Stimulated activated CD4-positive, alpha-beta T cell treated with anti-CD3 and anti-CD28 coated beads, Interleukin-12 subunit alpha, Interleukin-12 subunit beta, amount 100 ng/mL, for 48 hours (primary cell): ENCODE measurements around the gene OOSP4A.

Source experiments
- DNase-seq, 3 donors: peaks; one replicate each; pipeline ENCODE4 v3.0.0-alpha.2; 2020; ENCODE audit warnings: low read depth in 2 of 3, low spot score in 1 of 3

The OOSP4A gene

DNA sequence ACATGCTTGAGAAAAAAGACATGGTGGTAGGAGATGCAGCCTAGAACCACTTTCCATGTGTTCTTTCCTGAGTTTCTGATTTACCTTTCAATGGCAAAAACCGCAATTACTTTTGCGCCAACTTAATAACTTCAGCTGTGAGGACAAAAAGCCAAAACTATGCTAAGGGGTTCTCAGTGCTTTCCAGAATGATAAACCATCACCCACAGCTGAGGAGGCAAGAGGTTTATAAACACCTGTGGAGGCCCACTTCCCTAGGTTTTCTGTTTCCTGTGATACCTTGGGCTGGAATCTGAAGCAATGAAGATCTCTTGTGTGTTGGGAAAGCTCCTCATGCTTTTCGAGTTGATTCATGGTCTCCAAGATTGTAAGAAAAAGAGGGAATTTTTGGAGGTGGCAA is at the start of gene OOSP4A:
TSS of gene OOSP4A (plus strand) at position 301 of the 400 bp plus-strand sequence. CDS start at position 301, 0 bp downstream.
- no peak for DNase-seq

DNA sequence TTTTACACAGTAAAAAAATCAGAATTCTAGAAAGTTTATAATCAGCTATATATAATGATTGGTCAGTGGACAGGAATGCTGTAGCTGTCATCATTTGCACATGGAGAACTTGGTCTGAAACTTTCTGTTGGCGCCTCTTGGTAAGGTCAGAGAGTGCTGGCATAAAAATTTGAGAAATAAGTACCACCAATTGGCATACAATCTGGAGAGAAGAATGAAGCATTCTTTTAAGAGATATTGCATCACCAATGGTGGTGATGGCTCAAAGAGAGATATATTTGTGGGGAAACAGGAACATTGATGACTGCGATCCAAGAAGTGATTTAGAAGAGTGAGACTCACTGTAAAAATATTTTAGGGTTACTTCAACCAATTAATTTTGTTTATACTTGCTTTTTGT is 45.4 kb upstream of the OOSP4A start:
- no peak for DNase-seq

DNA sequence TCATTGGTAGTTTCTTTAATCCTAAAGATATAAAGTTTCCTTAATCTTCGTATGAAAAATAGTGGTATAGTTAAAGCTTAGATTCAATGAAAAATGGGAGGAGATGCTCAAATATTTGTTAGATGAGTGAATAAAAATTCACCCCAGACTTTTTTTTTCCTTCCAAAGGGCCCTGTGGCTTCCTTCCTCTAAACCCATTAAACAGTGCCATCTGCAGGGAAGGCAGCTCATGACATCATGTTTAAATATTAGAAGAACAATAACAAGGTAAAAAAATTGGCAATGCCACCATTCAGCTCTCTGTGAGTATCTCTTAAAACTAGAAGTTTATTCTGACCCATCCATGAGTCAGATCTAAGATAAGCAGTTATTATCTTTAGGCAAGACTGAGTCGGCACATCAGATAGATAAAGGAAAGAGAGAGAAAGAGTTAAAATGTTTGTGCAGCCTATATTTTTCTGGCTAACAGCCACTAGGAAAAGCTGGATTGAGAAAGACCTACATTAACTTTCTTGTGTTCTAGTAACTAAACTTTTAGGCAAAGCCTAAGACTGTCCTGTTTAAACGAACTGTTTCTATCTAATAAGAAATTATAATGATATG is 44.7 kb upstream of the OOSP4A start:
- peak in 2 of 3 donors; percentile 1 to 38 for DNase-seq

DNA sequence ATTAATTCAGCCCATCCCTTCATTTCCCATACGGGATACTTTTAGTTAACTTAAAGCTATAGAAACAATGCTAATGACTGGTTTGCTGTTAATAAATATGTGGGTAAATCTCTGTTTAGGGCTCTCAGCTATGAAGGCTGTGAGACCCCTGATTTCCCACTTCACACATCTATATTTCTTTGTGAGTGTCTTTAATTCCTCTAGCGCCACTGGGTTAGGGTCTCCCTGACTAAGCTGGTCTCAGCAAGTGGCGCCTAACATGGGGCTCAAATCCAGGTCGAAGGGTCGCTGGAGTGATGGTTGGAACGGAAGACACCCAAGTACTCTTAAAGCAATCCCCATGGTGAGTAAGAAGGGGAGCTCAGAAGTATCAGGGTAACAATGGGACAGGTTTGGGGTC is 40.0 kb upstream of the OOSP4A start:
- no peak for DNase-seq

DNA sequence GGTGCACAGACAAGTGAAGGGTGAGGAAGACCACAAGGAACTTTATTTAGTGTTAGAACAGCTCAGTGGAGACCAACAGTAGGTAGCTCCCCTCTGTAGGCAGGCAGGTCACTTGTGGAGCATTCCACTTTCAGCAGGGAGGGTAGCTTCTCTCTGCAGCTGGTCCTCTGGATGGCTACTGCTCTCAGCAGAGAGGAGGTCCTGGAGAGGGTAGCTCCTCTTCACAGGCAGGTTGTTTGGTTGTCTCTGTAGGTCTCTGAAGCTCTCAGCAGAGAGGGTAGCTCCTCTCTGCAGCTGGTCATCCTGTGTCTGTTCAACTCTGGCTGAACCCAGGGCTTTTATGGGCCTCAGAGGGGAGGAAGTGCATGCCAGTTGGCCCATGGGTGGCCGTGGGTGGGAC is 32.1 kb upstream of the OOSP4A start:
- DNase-seq = no peak

DNA sequence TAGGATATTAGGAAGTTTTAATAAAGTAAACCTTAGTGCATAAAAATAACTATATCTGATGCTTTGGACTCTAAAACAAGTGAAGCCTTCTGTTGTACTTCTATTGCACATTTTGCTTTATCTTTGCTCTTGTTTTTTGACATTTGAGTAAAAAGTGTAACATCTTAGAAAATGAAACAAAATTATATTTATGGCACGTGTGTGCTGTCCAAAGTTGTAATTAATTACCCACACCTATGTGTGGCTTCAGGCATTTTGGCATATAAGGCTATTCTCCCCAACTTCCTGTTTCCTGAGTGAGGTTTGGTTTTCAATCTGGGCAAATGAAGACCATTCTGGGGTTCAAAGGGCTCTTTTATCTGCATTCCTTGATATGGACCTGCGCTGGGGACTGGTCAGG is 25.7 kb upstream of the OOSP4A start, which contains the start of gene OOSP1:
TSS of gene OOSP1 (plus strand) at position 301 of the 400 bp plus-strand sequence. CDS start at position 324, 23 bp downstream.
- DNase-seq = no peak

DNA sequence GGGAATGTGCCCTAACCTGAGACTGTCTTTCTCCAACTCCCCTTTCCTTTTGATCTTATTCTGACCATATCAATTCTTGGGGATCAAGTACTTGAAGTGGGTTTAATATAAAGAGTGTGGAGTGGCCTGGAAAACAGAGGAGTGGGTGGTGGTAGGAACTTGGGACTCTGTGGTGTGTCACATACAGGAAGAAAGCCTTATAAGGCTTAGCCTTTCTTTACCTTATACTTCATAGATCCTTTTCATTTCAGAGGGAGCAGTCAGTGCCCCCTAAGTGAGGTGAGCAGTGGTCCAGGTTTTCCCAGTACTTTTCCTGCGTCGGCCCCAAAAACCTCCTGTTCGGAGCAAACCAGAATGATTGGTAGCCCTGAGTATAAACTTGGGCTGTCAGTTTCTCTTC is 25.1 kb upstream of the OOSP4A start:
- no peak for DNase-seq

DNA sequence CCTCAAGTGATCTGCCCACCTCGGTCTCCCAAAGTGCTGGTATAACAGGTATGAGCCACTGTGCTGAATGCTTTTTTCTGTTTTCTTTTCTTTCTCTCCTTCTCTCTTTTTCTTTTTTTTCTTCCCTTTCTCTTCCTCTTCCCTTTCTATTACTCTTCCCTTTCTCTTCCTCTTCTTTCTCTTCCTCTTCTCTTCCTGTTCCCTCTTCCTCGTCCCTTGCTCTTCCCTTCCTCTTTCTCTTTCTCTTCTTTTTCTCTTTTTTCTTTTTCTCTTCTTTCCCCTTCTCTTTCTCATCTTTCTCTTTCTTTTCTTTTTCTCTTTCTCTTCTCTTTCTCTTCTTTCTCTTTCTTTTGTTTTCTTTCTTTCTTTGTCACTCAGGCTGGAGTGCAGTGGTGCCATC is 24.4 kb upstream of the OOSP4A start:
- no peak for DNase-seq

DNA sequence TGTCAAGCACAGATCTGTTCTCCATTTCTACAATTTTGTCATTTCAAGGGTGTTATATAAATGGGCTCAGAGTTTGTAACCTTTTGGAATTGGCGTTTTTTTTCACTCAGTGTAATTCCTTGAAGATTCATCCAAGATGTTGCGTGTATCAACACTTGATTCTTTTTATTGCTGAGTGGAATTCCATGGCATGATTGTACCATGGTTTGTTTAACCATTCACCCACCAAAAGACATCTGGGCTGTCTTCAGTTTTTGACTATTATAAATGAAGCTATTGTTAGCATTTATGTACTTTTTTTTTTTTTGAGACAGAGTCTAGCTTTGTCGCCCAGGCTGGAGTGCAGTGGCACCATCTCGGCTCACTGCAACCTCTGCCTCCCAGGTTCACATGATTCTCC is 22.7 kb upstream of the OOSP4A start:
- DNase-seq = no peak

DNA sequence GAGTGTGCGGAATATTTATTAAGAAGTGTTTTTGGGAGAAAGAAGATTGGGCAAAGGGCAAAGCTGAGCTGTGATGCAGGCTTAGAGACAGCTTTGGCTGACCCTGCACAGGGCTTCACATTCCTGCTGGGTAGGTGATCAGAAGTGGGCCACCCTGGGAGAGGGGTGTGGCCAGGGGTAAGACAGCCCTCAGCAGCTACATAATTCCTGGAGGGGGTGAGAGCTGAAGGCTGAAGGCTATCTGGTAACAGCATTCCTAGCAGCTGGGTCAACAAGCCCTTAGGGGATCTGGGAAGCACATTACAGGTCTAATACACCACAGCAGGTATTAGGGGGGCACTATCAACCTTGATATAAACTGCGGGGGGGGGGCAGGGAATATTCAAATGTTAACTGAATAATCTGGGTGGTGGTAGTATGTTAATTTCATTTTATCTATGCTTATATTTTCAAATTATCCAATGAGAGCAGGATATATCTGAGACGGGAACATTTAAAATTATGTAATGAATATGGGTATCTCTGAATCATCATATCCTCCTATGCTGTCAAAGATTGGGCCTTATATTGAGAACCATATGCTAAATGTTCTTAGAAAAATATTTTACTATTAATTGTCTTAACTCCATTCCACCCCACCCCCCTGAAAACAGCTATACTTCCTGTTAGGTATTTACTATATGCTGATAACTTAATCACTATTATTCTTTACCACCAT is 19.7 kb upstream of the OOSP4A start:
- no peak for DNase-seq

DNA sequence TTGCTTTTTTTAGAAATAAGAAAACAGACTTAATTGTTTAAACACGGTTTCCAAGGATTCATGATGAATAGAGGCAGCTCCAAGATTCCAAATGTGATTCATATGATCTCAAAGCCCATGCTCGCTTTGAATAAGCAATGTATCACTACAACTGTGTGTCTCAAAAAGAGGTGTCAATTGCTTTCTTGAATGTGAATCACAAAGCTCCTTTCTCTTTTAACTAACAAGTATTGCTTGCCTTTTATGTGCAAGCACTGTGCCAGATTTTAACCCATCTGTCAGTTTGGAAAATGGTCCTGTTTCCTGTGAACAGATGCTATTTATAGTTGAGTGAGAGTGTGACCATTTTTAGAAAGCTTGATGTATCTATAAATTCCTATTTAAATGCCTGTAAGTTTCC is 19.1 kb upstream of the OOSP4A start:
- no peak for DNase-seq

DNA sequence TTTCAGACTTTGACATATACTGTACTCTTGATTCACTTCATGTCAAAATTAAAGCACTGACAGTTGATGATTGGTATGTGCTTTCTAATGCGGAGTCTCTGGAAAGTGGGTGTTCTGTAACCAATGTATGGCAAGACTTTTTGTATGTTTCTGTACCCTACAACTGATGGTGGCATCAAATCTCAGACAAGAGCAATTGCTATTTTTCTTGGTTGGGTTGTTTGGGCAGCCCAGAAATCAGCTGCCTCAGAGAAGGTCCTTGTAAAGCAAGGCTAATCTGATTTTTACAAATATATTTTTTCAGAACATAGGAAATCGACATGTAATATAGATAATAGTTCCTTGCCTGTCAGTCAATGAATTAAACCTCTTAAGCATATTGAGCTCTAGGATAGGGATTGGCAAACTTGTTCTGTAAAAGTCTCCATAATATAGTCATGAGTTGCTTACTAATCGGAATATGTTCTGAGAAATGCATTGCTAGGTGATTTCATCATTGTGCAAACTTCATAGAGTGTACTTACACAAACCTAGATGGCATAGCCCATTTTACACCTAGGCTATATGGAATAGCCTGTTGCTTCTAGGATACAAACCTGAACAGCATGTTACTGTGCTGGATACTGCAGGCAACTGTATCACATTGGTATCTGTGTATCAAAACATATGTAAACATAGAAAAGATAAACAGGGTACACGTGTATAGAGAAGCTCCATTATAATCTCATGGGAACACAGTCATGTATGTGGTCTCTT is 10.2 kb upstream of the OOSP4A start:
- DNase-seq = no peak

DNA sequence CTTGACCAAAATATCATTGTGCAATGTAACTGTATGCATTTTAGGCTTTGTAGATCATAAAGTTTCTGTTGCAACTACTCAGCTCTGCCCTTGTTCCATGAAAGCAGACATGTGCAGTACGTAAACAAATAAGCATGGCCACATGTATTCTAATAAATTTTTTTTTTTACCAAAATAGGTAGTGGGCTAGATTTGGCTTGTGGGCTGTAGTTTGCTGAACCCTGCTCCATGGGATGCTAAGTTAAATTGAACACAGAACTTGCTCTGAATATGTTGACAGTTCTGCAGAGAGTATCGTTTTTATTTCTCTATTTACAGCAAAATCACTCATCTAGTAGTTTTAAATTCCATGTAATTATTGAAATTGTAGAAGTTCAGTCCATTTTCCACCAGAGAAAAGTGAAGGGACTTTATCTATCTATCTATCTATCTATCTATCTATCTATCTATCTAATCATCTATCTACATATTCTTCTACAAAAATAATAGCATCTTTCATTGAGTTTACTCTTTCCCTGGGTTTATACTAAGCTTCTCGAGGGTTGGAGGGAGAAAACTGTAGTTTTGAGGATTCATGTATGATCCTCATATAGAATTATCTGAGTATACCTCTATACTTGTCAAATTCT is 9.5 kb upstream of the OOSP4A start:
- DNase-seq = no peak

DNA sequence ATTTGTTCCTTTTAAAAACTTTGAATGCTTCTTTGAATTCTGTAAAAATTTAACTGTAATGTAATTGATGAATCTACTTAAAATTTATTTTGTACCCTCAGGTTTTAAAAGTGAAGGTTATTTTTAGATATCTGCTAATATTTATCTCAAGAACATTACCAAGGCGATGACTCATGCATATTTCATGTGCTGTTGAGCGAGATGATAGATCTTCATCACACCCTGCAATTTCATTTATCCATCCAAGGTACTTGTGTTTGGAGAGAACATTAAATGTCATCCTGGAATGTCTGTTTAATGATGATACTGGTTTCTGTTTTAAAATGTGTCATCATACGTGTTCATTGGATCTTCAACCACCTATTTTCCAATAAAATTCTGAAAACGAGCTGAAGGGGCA is 6.7 kb upstream of the OOSP4A start:
- DNase-seq = no peak

DNA sequence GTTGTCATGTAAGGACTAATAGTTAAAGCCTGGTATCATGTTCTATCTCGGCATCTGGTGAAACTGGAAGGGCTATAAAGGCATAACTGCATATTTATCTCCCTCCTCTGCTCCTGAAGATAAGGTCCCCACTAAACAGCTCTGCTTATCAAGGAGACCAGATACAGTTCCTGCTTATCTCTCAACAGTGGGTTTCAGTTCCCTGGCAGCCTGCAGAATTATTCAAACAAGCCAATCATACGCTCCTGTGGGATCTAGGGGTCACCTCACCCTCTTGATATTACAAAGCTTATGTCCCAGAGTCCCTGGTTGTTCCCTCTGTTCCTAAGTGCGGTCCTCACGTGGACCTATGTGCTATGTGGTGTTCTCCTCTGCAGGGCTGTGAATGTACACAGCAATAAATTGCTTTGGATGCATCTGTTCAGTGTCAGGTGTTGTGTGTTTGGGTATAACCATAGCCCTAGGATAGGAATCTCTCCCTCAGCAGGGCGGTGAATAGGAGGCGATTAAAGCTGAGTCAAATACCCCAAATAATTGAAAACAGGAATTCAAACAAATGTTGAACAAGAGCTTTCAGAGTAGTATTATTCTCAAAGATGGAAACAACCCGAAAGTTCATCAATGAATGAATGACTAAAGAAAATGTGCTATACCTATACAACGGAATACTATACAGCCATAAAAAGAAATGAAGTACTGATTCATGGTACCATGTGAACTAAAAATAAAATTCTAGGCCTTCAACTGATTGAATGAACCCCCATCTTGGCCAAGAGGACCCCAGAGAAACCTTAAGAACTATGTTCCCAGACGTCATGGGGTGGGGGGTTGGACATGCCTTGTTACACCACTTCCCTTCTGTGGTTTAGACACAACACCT is 3.1 kb upstream of the OOSP4A start:
- DNase-seq = no peak

DNA sequence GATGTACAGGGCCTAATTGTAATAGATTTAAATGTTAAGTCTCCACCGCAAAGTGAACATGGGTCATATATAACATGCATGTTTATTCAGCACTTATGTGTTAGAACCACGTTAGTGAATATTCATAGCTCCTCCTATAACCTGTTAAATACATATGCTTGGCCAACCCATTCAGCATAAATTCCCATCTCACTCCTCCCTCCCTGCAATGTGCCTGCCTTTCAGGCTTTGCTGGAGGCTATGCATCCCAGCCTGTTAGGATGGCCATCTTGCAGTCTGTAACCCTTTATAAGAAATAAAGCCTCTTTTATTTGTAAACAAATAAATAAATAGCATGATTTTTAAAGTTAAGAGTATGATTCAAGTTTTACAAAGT is 1.7 kb upstream of the OOSP4A start:
- no peak for DNase-seq

DNA sequence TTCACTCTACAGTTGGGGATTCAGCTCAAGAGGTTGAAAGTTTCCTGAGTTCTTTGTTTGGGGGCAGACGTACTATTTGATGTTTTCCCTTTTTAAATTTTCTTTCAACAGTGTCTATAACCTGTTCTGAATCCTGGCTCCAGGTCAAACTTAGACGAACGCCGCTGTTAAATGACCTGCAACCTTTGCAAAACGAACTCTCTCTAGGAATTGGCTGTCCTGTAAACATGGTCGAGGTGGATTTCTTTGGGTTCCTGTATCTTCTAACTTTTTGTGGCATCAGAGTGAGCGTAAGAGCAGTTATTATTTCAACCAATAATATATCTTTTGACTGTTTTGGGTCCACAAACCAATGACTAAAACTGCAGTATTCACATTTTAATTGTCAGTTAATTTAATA is 1.6 kb downstream of the OOSP4A start:
- DNase-seq = no peak

DNA sequence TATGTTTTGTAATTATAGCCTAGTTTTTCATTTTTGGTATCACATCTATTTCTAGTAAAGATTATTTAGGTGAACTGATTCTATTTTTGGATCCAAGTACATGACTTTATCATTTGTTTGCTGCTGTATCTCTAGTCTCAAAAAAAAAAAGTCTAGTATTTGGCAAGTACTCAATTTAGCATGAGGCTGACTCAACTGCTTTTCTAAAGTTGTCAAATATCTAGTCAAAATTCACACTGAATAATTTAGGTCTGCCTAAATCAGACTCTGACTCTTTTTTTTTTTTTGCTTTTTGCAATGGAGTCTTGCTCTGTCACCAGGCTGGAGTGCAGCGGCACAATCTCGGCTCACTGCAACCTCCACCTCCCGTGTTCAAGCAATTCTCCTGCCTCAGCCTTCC is 2.4 kb downstream of the OOSP4A start:
- DNase-seq = no peak

DNA sequence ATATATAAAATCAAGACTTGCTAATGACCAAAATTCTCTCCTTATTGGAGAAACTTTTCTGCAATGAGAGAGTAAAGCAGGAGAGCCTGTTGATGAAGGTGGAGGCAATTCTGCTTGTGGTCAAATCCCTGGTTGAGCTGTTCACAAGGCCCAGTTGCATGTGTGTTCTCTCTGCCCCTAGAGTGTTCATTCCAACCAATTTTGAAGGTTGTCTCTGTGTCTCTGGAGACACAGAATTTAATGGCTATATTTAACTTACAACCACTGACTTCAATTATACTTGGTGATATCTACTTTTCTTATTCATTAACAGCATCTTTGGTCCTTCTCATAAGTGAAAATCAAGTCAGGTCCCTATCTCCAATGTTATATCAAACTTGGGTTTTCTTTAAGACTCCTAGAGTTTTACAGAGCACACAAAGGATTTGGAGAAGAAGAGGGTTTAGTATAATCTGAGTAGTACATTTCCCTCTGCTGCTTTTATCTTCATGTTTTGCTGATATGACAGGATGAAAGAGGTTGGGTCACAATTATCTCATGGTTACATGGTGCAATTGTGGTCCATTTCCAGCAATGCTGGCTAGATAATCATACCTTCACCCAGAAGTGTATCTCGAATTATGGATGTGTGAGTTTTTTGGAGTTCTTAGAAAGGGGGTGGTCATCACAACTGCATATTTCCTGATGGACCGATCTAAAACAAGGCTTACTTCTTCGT is 4.0 kb downstream of the OOSP4A start:
- no peak for DNase-seq

DNA sequence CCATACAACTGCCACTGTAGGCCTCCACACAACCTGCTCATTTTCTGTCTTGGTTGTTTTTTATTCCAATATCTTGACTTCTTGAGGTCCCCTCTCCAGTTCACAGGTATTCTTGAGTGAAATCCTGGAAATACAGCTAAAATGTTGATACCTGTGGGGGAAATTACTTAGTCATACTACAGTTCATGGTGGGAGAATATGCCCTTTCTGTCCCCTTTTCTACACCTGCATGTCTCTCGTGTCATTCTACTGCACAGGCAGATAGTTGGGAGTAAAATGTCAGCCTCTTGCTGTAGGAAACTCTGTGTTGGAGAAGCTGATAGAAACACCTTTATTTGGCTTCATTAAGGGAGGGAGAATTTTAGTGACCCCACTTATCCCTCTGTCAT is 4.6 kb downstream of the OOSP4A start:
- no peak for DNase-seq
